MM.1S (cell line): ENCODE results near the gene ZNRF1.

Experiments
- DNase-seq: peaks from one replicate; pipeline ENCODE4 v3.0.0-alpha.2; 2015
- H2AFZ ChIP-seq: fragments of 300-600 bp; sonication (generic); 2 replicates; pipeline ENCODE4 v1.6.0; 2016; ENCODE audit warnings: antibody characterized with exemption, low read length
- H3F3A ChIP-seq: fragments of 300-600 bp; sonication (generic); 2 replicates; pipeline ENCODE4 v1.6.1; 2016; ENCODE audit warnings: mild to moderate bottlenecking, antibody characterized with exemption, low read length, moderate library complexity, mixed read lengths; ENCODE audit not compliant: insufficient read depth
- H3K27ac ChIP-seq: fragments of 300-600 bp; sonication (generic); 2 replicates; pipeline ENCODE4 v1.5.1; 2016; ENCODE audit warnings: mild to moderate bottlenecking, low read length
- H3K27me3 ChIP-seq: fragments of 300-600 bp; sonication (generic); replicated peaks from 2 replicates; pipeline ENCODE4 v1.6.0; 2016; ENCODE audit warnings: low read length; ENCODE audit not compliant: insufficient read depth
- H3K36me3 ChIP-seq: fragments of 300-600 bp; sonication (generic); replicated peaks from 2 replicates; pipeline ENCODE4 v1.6.1; 2016; ENCODE audit warnings: mild to moderate bottlenecking, low read length, mixed read lengths; ENCODE audit not compliant: insufficient read depth
- H3K4me1 ChIP-seq: fragments of 300-600 bp; sonication (generic); 2 replicates; pipeline ENCODE4 v1.6.1; 2016; ENCODE audit warnings: low read length, mixed read lengths
- H3K4me2 ChIP-seq: fragments of 300-600 bp; sonication (generic); 2 replicates; pipeline ENCODE4 v1.6.0; 2016; ENCODE audit warnings: low read depth, low read length
- H3K4me3 ChIP-seq: fragments of 300-600 bp; sonication (generic); 2 replicates; pipeline ENCODE4 v1.5.1; 2016; ENCODE audit warnings: low read length, mixed read lengths
- H3K79me2 ChIP-seq: fragments of 300-600 bp; sonication (generic); 2 replicates; pipeline ENCODE4 v1.6.1; 2016; ENCODE audit warnings: mixed run types, low read length, mixed read lengths
- H3K9ac ChIP-seq: fragments of 300-600 bp; sonication (generic); 2 replicates; pipeline ENCODE4 v1.6.1; 2016; ENCODE audit warnings: low read length, mixed read lengths
- H3K9me2 ChIP-seq: fragments of 300-600 bp; sonication (generic); replicated peaks from 2 replicates; pipeline ENCODE4 v1.6.1; 2016; ENCODE audit warnings: mild to moderate bottlenecking, low read length, mixed read lengths; ENCODE audit not compliant: insufficient read depth
- H3K9me3 ChIP-seq: fragments of 300-600 bp; sonication (generic); replicated peaks from 2 replicates; pipeline ENCODE4 v1.6.1; 2016; ENCODE audit warnings: mild to moderate bottlenecking, low read length, mixed read lengths; ENCODE audit not compliant: insufficient read depth
- H4K20me1 ChIP-seq: fragments of 300-600 bp; sonication (generic); 2 replicates; pipeline ENCODE4 v1.6.1; 2016; ENCODE audit warnings: mild to moderate bottlenecking, low read length, moderate library complexity, mixed read lengths; ENCODE audit not compliant: insufficient read depth
- EZH2 ChIP-seq: fragments of 300-600 bp; sonication (generic); optimal IDR thresholded peaks from 2 replicates; pipeline ENCODE3; 2017; ENCODE audit warnings: low read depth, mild to moderate bottlenecking, antibody characterized with exemption, low read length, mixed read lengths
- EZH2phosphoT487 ChIP-seq: fragments of 300-600 bp; sonication (generic); IDR thresholded peaks from 2 replicates; pipeline ENCODE4 v1.6.1; 2018; ENCODE audit warnings: antibody characterized with exemption, low read length
- TF ChIP-seq, protein P1 (sequence below): fragments of 300-600 bp; sonication (generic); IDR thresholded peaks from 2 replicates; pipeline ENCODE4 v1.5.1; 2016; ENCODE audit warnings: antibody characterized with exemption, low read length, mixed read lengths

The ZNRF1 gene

DNA sequence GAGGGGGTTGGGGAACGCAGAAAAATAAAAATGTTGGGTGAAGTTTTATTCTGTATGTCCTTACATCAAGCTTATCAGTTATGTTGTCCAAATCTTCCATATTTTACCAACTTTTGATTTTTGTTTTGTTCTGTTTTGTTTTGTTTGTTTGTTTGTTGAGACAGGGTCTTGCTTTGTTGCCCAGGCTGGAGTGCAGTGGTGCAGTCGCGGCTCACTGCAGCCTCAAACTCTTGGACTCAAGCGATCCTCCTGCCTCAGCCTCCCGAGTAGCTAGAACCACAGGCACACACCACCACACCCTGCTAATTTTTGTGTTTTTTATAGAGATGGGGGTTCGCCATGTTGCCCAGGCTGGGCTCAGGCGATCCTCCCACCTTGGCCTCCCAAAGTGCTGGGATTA, 20.8 kb downstream of the ZNRF1 start:
- TF ChIP-seq, protein P1, sequence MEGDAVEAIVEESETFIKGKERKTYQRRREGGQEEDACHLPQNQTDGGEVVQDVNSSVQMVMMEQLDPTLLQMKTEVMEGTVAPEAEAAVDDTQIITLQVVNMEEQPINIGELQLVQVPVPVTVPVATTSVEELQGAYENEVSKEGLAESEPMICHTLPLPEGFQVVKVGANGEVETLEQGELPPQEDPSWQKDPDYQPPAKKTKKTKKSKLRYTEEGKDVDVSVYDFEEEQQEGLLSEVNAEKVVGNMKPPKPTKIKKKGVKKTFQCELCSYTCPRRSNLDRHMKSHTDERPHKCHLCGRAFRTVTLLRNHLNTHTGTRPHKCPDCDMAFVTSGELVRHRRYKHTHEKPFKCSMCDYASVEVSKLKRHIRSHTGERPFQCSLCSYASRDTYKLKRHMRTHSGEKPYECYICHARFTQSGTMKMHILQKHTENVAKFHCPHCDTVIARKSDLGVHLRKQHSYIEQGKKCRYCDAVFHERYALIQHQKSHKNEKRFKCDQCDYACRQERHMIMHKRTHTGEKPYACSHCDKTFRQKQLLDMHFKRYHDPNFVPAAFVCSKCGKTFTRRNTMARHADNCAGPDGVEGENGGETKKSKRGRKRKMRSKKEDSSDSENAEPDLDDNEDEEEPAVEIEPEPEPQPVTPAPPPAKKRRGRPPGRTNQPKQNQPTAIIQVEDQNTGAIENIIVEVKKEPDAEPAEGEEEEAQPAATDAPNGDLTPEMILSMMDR, result no peak
- TF ChIP-seq EZH2phosphoT487 (no peak), EZH2 (no peak)
- no peak overlapping the region for H3K4me2 ChIP-seq
- H3K9ac ChIP-seq, result no peak overlapping the region
- H3K36me3 ChIP-seq, result no peaks in the 10 kb centered on the region
- H3K4me1 ChIP-seq, result no peaks in the 10 kb centered on the region
- no peaks in the 10 kb centered on the region for H3K9me3 ChIP-seq
- H3K27ac ChIP-seq, result no peak overlapping the region
- no peaks in the 10 kb centered on the region for H4K20me1 ChIP-seq
- no peaks in the 10 kb centered on the region for H3K9me2 ChIP-seq
- DNase-seq, result no peak
- H3K27me3 ChIP-seq, result no peaks in the 10 kb centered on the region
- H2AFZ ChIP-seq, result no peak overlapping the region
- no peaks in the 10 kb centered on the region for H3K79me2 ChIP-seq
- no peaks in the 10 kb centered on the region for H3F3A ChIP-seq
- H3K4me3 ChIP-seq, result no peak overlapping the region

GRCh38 chr16:75021410-75021809, 22.6 kb downstream of the ZNRF1 start:
- Histone ChIP-seq H3F3A (no peaks in the 10 kb centered on the region), H2AFZ (no peak overlapping the region), H4K20me1 (no peaks in the 10 kb centered on the region), H3K9ac (no peak overlapping the region), H3K27me3 (no peaks in the 10 kb centered on the region), H3K4me1 (no peaks in the 10 kb centered on the region), H3K9me2 (no peaks in the 10 kb centered on the region), H3K4me3 (no peak overlapping the region), H3K36me3 (no peaks in the 10 kb centered on the region), H3K4me2 (no peak overlapping the region), H3K27ac (no peak overlapping the region), H3K9me3 (no peaks in the 10 kb centered on the region), H3K79me2 (no peaks in the 10 kb centered on the region)
- no peak for DNase-seq
- no peak for TF ChIP-seq EZH2phosphoT487
- TF ChIP-seq EZH2, result no peak
- TF ChIP-seq, protein P1, result no peak

DNA sequence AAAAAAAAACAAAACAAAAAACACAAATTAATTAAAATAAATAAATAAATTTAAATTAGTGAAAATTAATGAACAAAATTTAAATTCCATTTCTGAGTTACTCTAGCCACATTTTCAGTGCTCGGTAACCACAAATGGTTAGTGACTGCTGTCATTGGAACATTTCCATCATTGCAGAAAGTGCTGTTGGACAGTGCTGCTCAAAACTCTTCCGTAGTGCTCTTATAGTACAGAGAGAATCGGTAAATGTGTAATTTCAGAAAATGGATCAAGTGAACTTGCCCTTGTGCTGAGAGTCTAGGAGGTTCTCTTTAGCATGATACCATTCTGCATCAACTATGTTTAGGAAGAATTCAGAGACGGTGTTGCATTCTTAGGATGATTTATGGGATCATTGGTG, 23.7 kb downstream of the ZNRF1 start:
- H3F3A ChIP-seq, result no peaks in the 10 kb centered on the region
- H3K4me1 ChIP-seq, result no peaks in the 10 kb centered on the region
- H3K9me3 ChIP-seq, result no peaks in the 10 kb centered on the region
- no peaks in the 10 kb centered on the region for H3K9me2 ChIP-seq
- H3K27me3 ChIP-seq, result no peaks in the 10 kb centered on the region
- H3K27ac ChIP-seq, result no peak overlapping the region
- no peaks in the 10 kb centered on the region for H3K79me2 ChIP-seq
- TF ChIP-seq EZH2 (no peak), EZH2phosphoT487 (no peak)
- TF ChIP-seq, protein P1, result no peak
- DNase-seq, result no peak
- H3K36me3 ChIP-seq, result no peaks in the 10 kb centered on the region
- H3K4me3 ChIP-seq, result no peak overlapping the region
- H3K4me2 ChIP-seq, result no peak overlapping the region
- H2AFZ ChIP-seq, result no peak overlapping the region
- no peaks in the 10 kb centered on the region for H4K20me1 ChIP-seq
- H3K9ac ChIP-seq, result no peak overlapping the region

DNA sequence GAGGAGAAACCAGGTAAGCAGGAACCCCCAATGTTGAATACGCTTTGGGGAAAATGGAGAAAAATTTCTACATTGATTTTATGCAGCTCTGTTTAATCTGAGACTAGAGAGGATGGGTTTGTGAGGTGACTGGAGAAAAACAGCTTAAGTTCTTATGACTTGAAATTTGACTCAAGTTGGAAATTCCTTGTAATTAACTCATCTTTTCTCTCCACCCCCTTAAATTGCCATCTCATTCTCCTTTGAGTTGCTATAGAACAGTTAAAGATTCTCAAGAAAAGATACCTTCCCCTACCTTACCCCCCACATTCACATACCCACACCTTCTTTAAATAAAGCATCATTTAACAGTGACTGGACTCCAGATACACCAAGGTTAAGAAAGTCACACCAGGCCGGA, 24.2 kb downstream of the ZNRF1 start:
- no peak overlapping the region for H2AFZ ChIP-seq
- H3K27me3 ChIP-seq, result no peaks in the 10 kb centered on the region
- no peaks in the 10 kb centered on the region for H3K79me2 ChIP-seq
- H3K36me3 ChIP-seq, result no peaks in the 10 kb centered on the region
- H3F3A ChIP-seq, result no peaks in the 10 kb centered on the region
- no peak overlapping the region for H3K4me2 ChIP-seq
- H3K4me1 ChIP-seq, result no peaks in the 10 kb centered on the region
- H3K9ac ChIP-seq, result no peak overlapping the region
- no peaks in the 10 kb centered on the region for H3K9me2 ChIP-seq
- H3K9me3 ChIP-seq, result no peaks in the 10 kb centered on the region
- TF ChIP-seq, protein P1, result no peak
- TF ChIP-seq EZH2phosphoT487 (no peak), EZH2 (no peak)
- H4K20me1 ChIP-seq, result no peaks in the 10 kb centered on the region
- H3K27ac ChIP-seq, result no peak overlapping the region
- no peak for DNase-seq
- no peak overlapping the region for H3K4me3 ChIP-seq
